GM12801 (cell line): Measurements from ENCODE around the gene TTC3.

Source experiments
- CTCF ChIP-seq: IDR thresholded peaks from one replicate; pipeline ENCODE4 v1.5.1; 2011; ENCODE audit warnings: control low read depth; ENCODE audit not compliant: insufficient read length; ENCODE audit errors: extremely low read depth

Gene TTC3

GRCh38 chr21:37072988-37073416, at the start of gene TTC3, which contains the start of gene PIGP:
Gene TTC3, plus strand, starts transcription at chr21:37073254. Its CDS starts 14,004 bp downstream, at chr21:37087258.
Gene PIGP, minus strand, starts transcription at chr21:37073071. Its CDS starts 556 bp downstream, at chr21:37072515.
- TF ChIP-seq CTCF, result no peak

- no peak for TF ChIP-seq CTCF
Measured at GRCh38 chr21:37026499-37026898, 46.6 kb upstream of the TTC3 start.

- TF ChIP-seq CTCF, result no peak
Measured at GRCh38 chr21:37028570-37028969, 44.5 kb upstream of the TTC3 start.

- TF ChIP-seq CTCF, result no peak
Measured at GRCh38 chr21:37030864-37031263, 42.2 kb upstream of the TTC3 start.

GRCh38 chr21:37032293-37032692, 40.8 kb upstream of the TTC3 start:
- no peak for TF ChIP-seq CTCF

GRCh38 chr21:37032877-37033471, 40.1 kb upstream of the TTC3 start:
- TF ChIP-seq CTCF, result no peak

- TF ChIP-seq CTCF, result no peak
Measured at GRCh38 chr21:37036177-37036576, 36.9 kb upstream of the TTC3 start.
